Measurements from ENCODE around the gene CA10.

Gene CA10

GRCh38 chr17:52155301-52155700, 3.2 kb downstream of the CA10 start:
- peaks cover 4 to 5% of the 10 kb centered on the region in 2 donors for H3K9me3 Mint-ChIP-seq
- H3K27ac Mint-ChIP-seq = no peak overlapping the region
- H3K4me3 Mint-ChIP-seq = no peak overlapping the region
- H3K36me3 Mint-ChIP-seq = peaks cover 5 to 9% of the 10 kb centered on the region in 2 donors
- no peak for ATAC-seq (replicated peaks)
- no peak for DNase-seq
- H3K27me3 Mint-ChIP-seq = peaks cover 40 to 48% of the 10 kb centered on the region in 2 donors
- H3K4me1 Mint-ChIP-seq = no peaks in the 10 kb centered on the region

GRCh38 chr17:52154466-52154865, 4.0 kb downstream of the CA10 start:
- H3K27me3 Mint-ChIP-seq = peaks cover 32 to 39% of the 10 kb centered on the region in 2 donors
- H3K4me3 Mint-ChIP-seq = no peak overlapping the region
- H3K36me3 Mint-ChIP-seq = peaks cover 4 to 8% of the 10 kb centered on the region in 2 donors
- H3K9me3 Mint-ChIP-seq = peaks cover 2 to 8% of the 10 kb centered on the region in 2 donors
- no peaks in the 10 kb centered on the region for H3K4me1 Mint-ChIP-seq
- no peak for DNase-seq
- H3K27ac Mint-ChIP-seq = no peak overlapping the region
- ATAC-seq (replicated peaks) = no peak

GRCh38 chr17:52150935-52151334, 7.6 kb downstream of the CA10 start:
- ATAC-seq (replicated peaks) (no peak), DNase-seq (no peak)
- peaks cover 6 to 9% of the 10 kb centered on the region in 2 donors for H3K27me3 Mint-ChIP-seq
- H3K36me3 Mint-ChIP-seq = no peaks in the 10 kb centered on the region
- H3K27ac Mint-ChIP-seq = no peak overlapping the region
- H3K4me3 Mint-ChIP-seq = no peak overlapping the region
- H3K4me1 Mint-ChIP-seq = no peaks in the 10 kb centered on the region
- peaks cover 0 to 5% of the 10 kb centered on the region in 2 donors for H3K9me3 Mint-ChIP-seq

- Mint-ChIP-seq H3K9me3 (peaks cover 0 to 3% of the 10 kb centered on the region in 2 donors), H3K36me3 (no peaks in the 10 kb centered on the region), H3K27ac (no peak overlapping the region), H3K4me3 (no peak overlapping the region), H3K27me3 (peaks cover 3 to 4% of the 10 kb centered on the region in 2 donors), H3K4me1 (no peaks in the 10 kb centered on the region)
- ATAC-seq (replicated peaks) = no peak
- no peak for DNase-seq
Measured at GRCh38 chr17:52149626-52150025, 8.9 kb downstream of the CA10 start.

- Mint-ChIP-seq H3K36me3 (no peaks in the 10 kb centered on the region), H3K27me3 (no peaks in the 10 kb centered on the region), H3K27ac (no peak overlapping the region), H3K4me1 (no peaks in the 10 kb centered on the region), H3K4me3 (no peak overlapping the region), H3K9me3 (peaks cover 0 to 3% of the 10 kb centered on the region in 2 donors)
- ATAC-seq (replicated peaks) = no peak
- no peak for DNase-seq
Measured at GRCh38 chr17:52148969-52149351, 9.6 kb downstream of the CA10 start.

GRCh38 chr17:52148288-52148968, 10.1 kb downstream of the CA10 start:
- no peak overlapping the region for H3K27ac Mint-ChIP-seq
- H3K4me1 Mint-ChIP-seq = no peaks in the 10 kb centered on the region
- peaks cover 0 to 3% of the 10 kb centered on the region in 2 donors for H3K9me3 Mint-ChIP-seq
- DNase-seq (no peak), ATAC-seq (replicated peaks) (no peak)
- no peaks in the 10 kb centered on the region for H3K27me3 Mint-ChIP-seq
- H3K4me3 Mint-ChIP-seq = no peak overlapping the region
- H3K36me3 Mint-ChIP-seq = no peaks in the 10 kb centered on the region

- no peak overlapping the region for H3K27ac Mint-ChIP-seq
- H3K4me1 Mint-ChIP-seq = no peaks in the 10 kb centered on the region
- no peak for DNase-seq
- no peaks in the 10 kb centered on the region for H3K36me3 Mint-ChIP-seq
- no peak overlapping the region for H3K4me3 Mint-ChIP-seq
- H3K27me3 Mint-ChIP-seq = no peaks in the 10 kb centered on the region
- peaks cover 0 to 3% of the 10 kb centered on the region in 2 donors for H3K9me3 Mint-ChIP-seq
- no peak for ATAC-seq (replicated peaks)
Measured at GRCh38 chr17:52147872-52148271, 10.6 kb downstream of the CA10 start.

- Mint-ChIP-seq H3K27ac (no peak overlapping the region), H3K36me3 (no peaks in the 10 kb centered on the region), H3K4me1 (no peaks in the 10 kb centered on the region), H3K4me3 (no peak overlapping the region), H3K9me3 (peaks cover 0 to 3% of the 10 kb centered on the region in 2 donors), H3K27me3 (no peaks in the 10 kb centered on the region)
- ATAC-seq (replicated peaks) = no peak
- no peak for DNase-seq
Measured at GRCh38 chr17:52147431-52147830, 11.1 kb downstream of the CA10 start.

GRCh38 chr17:52145476-52145875, 13.0 kb downstream of the CA10 start:
- peaks cover 0 to 3% of the 10 kb centered on the region in 2 donors for H3K27me3 Mint-ChIP-seq
- H3K9me3 Mint-ChIP-seq = peaks cover 0 to 3% of the 10 kb centered on the region in 2 donors
- H3K27ac Mint-ChIP-seq = no peak overlapping the region
- no peaks in the 10 kb centered on the region for H3K4me1 Mint-ChIP-seq
- ATAC-seq (replicated peaks) (no peak), DNase-seq (no peak)
- H3K36me3 Mint-ChIP-seq = no peaks in the 10 kb centered on the region
- H3K4me3 Mint-ChIP-seq = no peak overlapping the region

- Mint-ChIP-seq H3K36me3 (no peaks in the 10 kb centered on the region), H3K27me3 (peaks cover 0 to 3% of the 10 kb centered on the region in 2 donors), H3K27ac (no peak overlapping the region), H3K4me1 (no peaks in the 10 kb centered on the region), H3K9me3 (no peaks in the 10 kb centered on the region), H3K4me3 (no peak overlapping the region)
- ATAC-seq (replicated peaks) = no peak
- DNase-seq = no peak
Measured at GRCh38 chr17:52143542-52143941, 15.0 kb downstream of the CA10 start.

GRCh38 chr17:52140601-52141000, 17.9 kb downstream of the CA10 start:
- peaks cover 0 to 3% of the 10 kb centered on the region in 2 donors for H3K27me3 Mint-ChIP-seq
- no peak overlapping the region for H3K4me3 Mint-ChIP-seq
- no peak for DNase-seq
- H3K4me1 Mint-ChIP-seq = no peaks in the 10 kb centered on the region
- no peaks in the 10 kb centered on the region for H3K36me3 Mint-ChIP-seq
- H3K27ac Mint-ChIP-seq = no peak overlapping the region
- no peak for ATAC-seq (replicated peaks)
- peaks cover 0 to 1% of the 10 kb centered on the region in 2 donors for H3K9me3 Mint-ChIP-seq

- DNase-seq (no peak), ATAC-seq (replicated peaks) (no peak)
- Mint-ChIP-seq H3K27ac (no peak overlapping the region), H3K4me1 (no peaks in the 10 kb centered on the region), H3K4me3 (no peak overlapping the region), H3K36me3 (no peaks in the 10 kb centered on the region), H3K9me3 (peaks cover 0 to 2% of the 10 kb centered on the region in 2 donors), H3K27me3 (peaks cover 0 to 3% of the 10 kb centered on the region in 2 donors)
Measured at GRCh38 chr17:52138752-52139151, 19.8 kb downstream of the CA10 start.

GRCh38 chr17:52138350-52138749, 20.2 kb downstream of the CA10 start:
- Mint-ChIP-seq H3K27ac (no peak overlapping the region), H3K4me3 (no peak overlapping the region), H3K27me3 (peaks cover 0 to 3% of the 10 kb centered on the region in 2 donors), H3K36me3 (no peaks in the 10 kb centered on the region), H3K4me1 (no peaks in the 10 kb centered on the region), H3K9me3 (peaks cover 0 to 2% of the 10 kb centered on the region in 2 donors)
- no peak for ATAC-seq (replicated peaks)
- DNase-seq = no peak

- ATAC-seq (replicated peaks) (no peak), DNase-seq (no peak)
- Mint-ChIP-seq H3K27ac (no peak overlapping the region), H3K9me3 (peaks cover 0 to 2% of the 10 kb centered on the region in 2 donors), H3K27me3 (no peaks in the 10 kb centered on the region), H3K36me3 (no peaks in the 10 kb centered on the region), H3K4me3 (no peak overlapping the region), H3K4me1 (no peaks in the 10 kb centered on the region)
Measured at GRCh38 chr17:52136166-52136565, 22.3 kb downstream of the CA10 start.

GRCh38 chr17:52134641-52135040, 23.9 kb downstream of the CA10 start:
- H3K27me3 Mint-ChIP-seq = no peaks in the 10 kb centered on the region
- H3K36me3 Mint-ChIP-seq = no peaks in the 10 kb centered on the region
- H3K4me1 Mint-ChIP-seq = no peaks in the 10 kb centered on the region
- DNase-seq = no peak
- no peak overlapping the region for H3K27ac Mint-ChIP-seq
- ATAC-seq (replicated peaks) = no peak
- H3K4me3 Mint-ChIP-seq = no peak overlapping the region
- peaks cover 0 to 2% of the 10 kb centered on the region in 2 donors for H3K9me3 Mint-ChIP-seq
